ENCODE data around the gene SYCE1L. TPM values are rescaled to one million over a fixed set of nuclear protein-coding genes. Genes with fewer than 3 reads are reported as not detected.

SYCE1L gene
- total and polyA plus RNA-seq, 9 of the 15 experiments (the other 6 are each of a cell fraction or from before 2014, with no cell fraction given) = 0.54 to 2.7 (median 1.1) TPM; not detected in 5

GRCh38 chr16:77193377-77193776, 5.8 kb upstream of the SYCE1L start:
- Histone ChIP-seq H2AFZ (ENCODE audit: low read depth, low read length) (no peak overlapping the region), H3K4me3 (no peak overlapping the region), H3K36me3 (ENCODE audit: control insufficient read depth, insufficient read depth, low read length) (peaks cover 53% of the 10 kb centered on the region; the same call in 2 of the 3 replicates), H4K20me1 (replicated peaks; ENCODE audit: control insufficient read depth, insufficient read depth, low read length) (no peaks in the 10 kb centered on the region), H3K9me1 (ENCODE audit: control insufficient read depth, insufficient read depth, low read length) (peaks cover 3% of the 10 kb centered on the region), H3K79me2 (ENCODE audit: control insufficient read depth, insufficient read depth, low read length) (peaks cover 23% of the 10 kb centered on the region), H3K9ac (ENCODE audit: insufficient read depth in 1 of 2, low read depth in 2 of 2, low read length in 2 of 2) (0 out of 4 replicates have a peak overlapping the region, but pooled peaks of 1 of the 2 experiments have one; percentile 47), H3K27ac (ENCODE audit: extremely low read depth, low read depth, low read length) (no peak overlapping the region), H3K4me2 (ENCODE audit: insufficient read depth, low read length) (no peak overlapping the region), H3K27me3 (ENCODE audit: control insufficient read depth in 2 of 2, insufficient read depth in 2 of 2, low read length in 2 of 2) (no peaks in the 10 kb centered on the region), H3K9me3 (replicated peaks; ENCODE audit: control insufficient read depth, insufficient read depth, low read depth, low read length) (no peaks in the 10 kb centered on the region), H3K4me1 (replicated peaks in 1 of 2; ENCODE audit: control insufficient read depth in 2 of 2, insufficient read depth in 2 of 2, low read length in 2 of 2) (peaks cover 9 to 17% of the 10 kb centered on the region in 2 experiments; a peak in 3 of 5 replicates)
- intact Hi-C loops (cut with micrococcal nuclease) (no loop called here), in situ Hi-C loops (cut with MboI) (loop anchor here (25.0 kb wide), 2 partner anchors 1556 to 1981 kb away; partner anchors contain the start of genes CTRB1, CTRB2, KARS1 and TERF2IP)
- TF ChIP-seq, protein P1, sequence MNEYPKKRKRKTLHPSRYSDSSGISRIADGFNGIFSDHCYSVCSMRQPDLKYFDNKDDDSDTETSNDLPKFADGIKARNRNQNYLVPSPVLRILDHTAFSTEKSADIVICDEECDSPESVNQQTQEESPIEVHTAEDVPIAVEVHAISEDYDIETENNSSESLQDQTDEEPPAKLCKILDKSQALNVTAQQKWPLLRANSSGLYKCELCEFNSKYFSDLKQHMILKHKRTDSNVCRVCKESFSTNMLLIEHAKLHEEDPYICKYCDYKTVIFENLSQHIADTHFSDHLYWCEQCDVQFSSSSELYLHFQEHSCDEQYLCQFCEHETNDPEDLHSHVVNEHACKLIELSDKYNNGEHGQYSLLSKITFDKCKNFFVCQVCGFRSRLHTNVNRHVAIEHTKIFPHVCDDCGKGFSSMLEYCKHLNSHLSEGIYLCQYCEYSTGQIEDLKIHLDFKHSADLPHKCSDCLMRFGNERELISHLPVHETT (CRISPR knock-in tag; conservative IDR thresholded peaks at IDR 0.05 in 1 of 2, IDR thresholded peaks at IDR 0.05 in 1 of 2) = no peak
- no peak for TF ChIP-seq HOMEZ (CRISPR knock-in tag; IDR thresholded peaks at IDR 0.05)
- TF ChIP-seq POLR2G (IDR thresholded peaks at IDR 0.05; ENCODE audit: low read depth, low read length) = peak; percentile 41; the same call in 1 of the 2 replicates
- TF ChIP-seq RBFOX2 (IDR thresholded peaks at IDR 0.05; ENCODE audit: low read depth, low read length) = 0 out of 2 replicates have a peak, but pooled peaks have one; percentile 43
- TF ChIP-seq NFIX (CRISPR knock-in tag; IDR thresholded peaks at IDR 0.05; ENCODE audit: low read depth) = no peak
- no peak for TF ChIP-seq EP400 (IDR thresholded peaks at IDR 0.05)
- no peak for TF ChIP-seq ZNF184 (CRISPR knock-in tag; IDR thresholded peaks at IDR 0.05)
- TF ChIP-seq ZNF384 (IDR thresholded peaks at IDR 0.05; ENCODE audit: low read depth, low read length) = no peak
- TF ChIP-seq HNRNPLL (IDR thresholded peaks at IDR 0.05; ENCODE audit: low read depth, low read length, poor library complexity, severe bottlenecking) = no peak
- TF ChIP-seq, protein P2, sequence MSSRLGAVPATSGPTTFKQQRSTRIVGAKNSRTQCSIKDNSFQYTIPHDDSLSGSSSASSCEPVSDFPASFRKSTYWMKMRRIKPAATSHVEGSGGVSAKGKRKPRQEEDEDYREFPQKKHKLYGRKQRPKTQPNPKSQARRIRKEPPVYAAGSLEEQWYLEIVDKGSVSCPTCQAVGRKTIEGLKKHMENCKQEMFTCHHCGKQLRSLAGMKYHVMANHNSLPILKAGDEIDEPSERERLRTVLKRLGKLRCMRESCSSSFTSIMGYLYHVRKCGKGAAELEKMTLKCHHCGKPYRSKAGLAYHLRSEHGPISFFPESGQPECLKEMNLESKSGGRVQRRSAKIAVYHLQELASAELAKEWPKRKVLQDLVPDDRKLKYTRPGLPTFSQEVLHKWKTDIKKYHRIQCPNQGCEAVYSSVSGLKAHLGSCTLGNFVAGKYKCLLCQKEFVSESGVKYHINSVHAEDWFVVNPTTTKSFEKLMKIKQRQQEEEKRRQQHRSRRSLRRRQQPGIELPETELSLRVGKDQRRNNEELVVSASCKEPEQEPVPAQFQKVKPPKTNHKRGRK (tag; IDR thresholded peaks at IDR 0.05) = no peak
- no peak for TF ChIP-seq IFI16 (CRISPR knock-in tag; IDR thresholded peaks at IDR 0.05)
- no peak for TF ChIP-seq CREB3 (tag; conservative IDR thresholded peaks at IDR 0.05; ENCODE audit: low read depth)
- no peak for TF ChIP-seq POU5F1 (IDR thresholded peaks at IDR 0.05; ENCODE audit: borderline replicate concordance, low read depth, low read length, partially characterized antibody)
- no peak for TF ChIP-seq JUN (IDR thresholded peaks at IDR 0.05; ENCODE audit: borderline replicate concordance, low read depth, low read length)
- no peak for TF ChIP-seq JUN (CRISPR knock-in tag; IDR thresholded peaks at IDR 0.05; ENCODE audit: borderline replicate concordance)
- TF ChIP-seq KDM2B (CRISPR knock-in tag; IDR thresholded peaks at IDR 0.05) = no peak
- TF ChIP-seq NUFIP1 (IDR thresholded peaks at IDR 0.05; ENCODE audit: partially characterized antibody) = no peak
- ChIA-PET POLR2A (interaction anchor here (0.7 to 1.7 kb wide), 2 partner anchors 10 to 1363 kb away, joined by 3 to 9 read pairs; no protein-coding TSS in a partner anchor), CTCF (ENCODE audit: low intra/inter-chr PET ratio) (no interaction called here)
- ATAC-seq (no peak), FAIRE-seq (no peak), DNase-seq (ENCODE audit: extremely low read depth in 1 of 4, low spot score in 3 of 4) (no peak)
- 97% methylated on average over 9 of the region's 13 CpGs for WGBS (ENCODE audit: insufficient coverage, low coverage, missing lambda C conversion rate)
- BruUV-seq (replicated peaks) = no TSS peak

Data from K562 (cell line).